Left renal cortex interstitium (tissue), 4 donors: ENCODE measurements around the gene SRPRA. TPM values are rescaled to one million over a fixed set of nuclear protein-coding genes. Genes with fewer than 3 reads are reported as not detected.
"Not testable (repeated sequence)": the region's sequence is repeated elsewhere in the genome, so short reads cannot be mapped to it uniquely, and the experiment has no call there.

ENCODE experiments used
- DNase-seq, 4 donors: peaks; one replicate each; pipeline ENCODE4 v3.0.0-alpha.2; 2013; ENCODE audit warnings: low read depth in 4 of 4, low spot score in 2 of 4, missing footprints in 1 of 4
- polyA plus RNA-seq, 4 donors: library from polyadenylated mRNA; unstranded; fragments of 120-200 nt; gene quantifications; one replicate each; pipeline ENCODE4 v1.2.1, GENCODE V29; 2013; ENCODE audit not compliant: insufficient read length in 4 of 4

SRPRA gene
- polyA plus RNA-seq, 4 donors = 75.1 to 82.4 (median 78.7) TPM

DNA sequence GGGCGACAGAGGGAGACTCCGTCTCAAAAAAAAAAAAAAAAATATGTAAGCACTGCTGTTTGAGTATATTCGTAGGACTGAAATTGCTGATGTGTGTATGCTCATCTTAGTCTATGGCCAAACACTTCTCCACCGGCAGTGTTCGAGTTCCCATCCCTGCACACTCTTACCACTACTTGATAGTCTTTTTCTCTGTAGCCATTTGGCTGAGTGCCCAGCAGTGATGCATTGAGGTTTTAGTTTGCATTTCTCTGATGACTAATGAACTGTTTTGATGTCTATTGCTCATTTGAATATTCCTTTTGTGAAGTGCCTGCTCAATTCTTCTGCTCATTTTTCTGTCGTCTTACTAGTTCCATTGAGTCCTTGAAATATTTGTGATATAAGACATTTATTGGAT is 16.1 kb upstream of the SRPRA start:
- DNase-seq = no peak

DNA sequence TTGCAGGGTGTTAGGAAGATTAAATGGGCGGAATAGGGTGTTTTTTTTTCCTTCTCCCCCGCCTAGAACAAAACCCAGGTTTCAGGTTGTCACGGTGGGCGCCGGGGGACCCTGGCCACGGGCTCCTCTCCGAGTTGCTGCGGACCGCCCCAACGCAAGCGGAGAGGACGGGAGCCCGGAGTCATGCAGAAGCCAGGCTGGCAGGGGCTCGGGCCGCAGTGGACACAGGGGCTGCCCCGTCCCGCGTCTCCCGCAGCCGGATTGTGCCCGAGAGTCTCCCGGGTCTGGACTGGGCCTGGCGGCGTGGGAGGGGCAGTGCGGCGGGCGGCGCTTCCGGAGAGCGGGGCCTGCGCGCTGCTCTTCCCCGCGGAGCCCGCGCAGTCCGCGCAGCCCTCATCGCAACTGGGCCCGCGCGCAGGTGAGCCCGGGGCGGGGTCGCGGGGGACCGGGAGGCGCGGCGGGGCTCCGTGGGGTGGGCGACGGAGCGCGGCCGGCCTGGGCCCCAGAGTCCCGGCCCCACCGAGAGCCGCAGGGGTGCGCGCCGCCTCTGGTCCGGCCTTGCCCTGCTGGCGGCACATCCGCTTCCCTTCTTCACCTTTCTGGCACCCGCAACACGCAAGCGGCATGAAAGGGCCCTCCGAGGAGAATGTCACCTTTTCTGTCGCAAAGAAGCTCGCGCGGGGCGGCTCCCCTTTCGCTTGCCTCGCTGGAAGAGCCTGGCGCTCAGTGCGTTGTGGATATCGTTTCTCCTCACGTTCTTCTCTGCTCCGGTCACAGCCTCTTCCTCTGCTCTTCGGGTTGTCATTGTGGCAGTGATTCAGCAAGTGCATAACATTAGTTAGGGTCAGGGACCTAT is 14.3 kb upstream of the SRPRA start, which contains the start of gene TIRAP:
TIRAP (plus strand) TSS at position 358 of the 856 bp plus-strand sequence. CDS start 7,802 bp downstream, outside the sequence.
- peak in 2 of 4 donors; percentile 37 to 45 for DNase-seq

GRCh38 chr11:126282361-126282735 is 13.7 kb upstream of the SRPRA start:
- peak in 2 of 4 donors; percentile 45 to 66 for DNase-seq

DNA sequence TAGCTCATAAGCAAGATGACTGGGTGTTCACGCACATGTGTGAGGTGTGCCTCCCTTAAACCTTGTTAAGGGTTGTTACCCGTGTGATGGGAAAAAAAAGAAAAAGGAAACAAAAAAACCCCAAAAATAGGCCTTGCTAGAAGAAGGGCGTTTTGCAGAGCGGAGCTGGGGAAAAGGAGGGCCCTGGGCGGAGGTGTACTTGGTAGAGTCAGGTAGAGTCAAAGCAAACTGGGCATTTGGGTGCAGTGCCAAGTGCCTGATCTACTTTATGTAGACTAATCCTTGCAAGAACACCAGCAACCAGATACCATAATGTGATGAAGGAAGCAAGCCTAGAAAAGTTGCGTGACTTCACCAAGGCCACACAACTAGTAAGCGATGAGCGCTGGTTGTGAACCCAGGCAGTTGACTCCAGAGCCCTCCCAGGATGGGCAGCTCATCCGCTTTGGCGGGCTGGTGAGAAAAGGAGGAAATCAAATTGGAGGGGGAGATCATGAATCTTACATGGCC is 13.0 kb upstream of the SRPRA start:
- DNase-seq = no peak

DNA sequence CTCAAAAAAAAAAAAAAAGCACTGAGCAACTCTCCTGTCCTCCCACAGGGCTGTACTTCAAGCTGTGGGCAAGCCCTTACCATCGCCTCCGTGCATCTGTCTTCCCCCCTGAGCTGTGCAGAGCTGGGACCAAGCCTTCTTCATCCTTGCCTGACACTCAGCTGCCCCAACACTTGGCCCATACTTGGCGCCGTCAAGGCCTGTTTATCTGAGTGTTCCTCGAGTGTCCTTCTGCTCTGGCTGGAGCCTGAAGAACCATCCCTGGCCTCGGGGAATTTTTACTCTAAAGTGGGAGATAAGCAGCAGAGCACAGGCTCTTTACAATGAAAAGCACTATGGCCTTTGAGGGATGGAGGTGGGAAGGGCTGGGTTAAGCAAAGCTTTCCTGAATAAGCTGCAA is 12.6 kb upstream of the SRPRA start:
- DNase-seq = no peak

DNA sequence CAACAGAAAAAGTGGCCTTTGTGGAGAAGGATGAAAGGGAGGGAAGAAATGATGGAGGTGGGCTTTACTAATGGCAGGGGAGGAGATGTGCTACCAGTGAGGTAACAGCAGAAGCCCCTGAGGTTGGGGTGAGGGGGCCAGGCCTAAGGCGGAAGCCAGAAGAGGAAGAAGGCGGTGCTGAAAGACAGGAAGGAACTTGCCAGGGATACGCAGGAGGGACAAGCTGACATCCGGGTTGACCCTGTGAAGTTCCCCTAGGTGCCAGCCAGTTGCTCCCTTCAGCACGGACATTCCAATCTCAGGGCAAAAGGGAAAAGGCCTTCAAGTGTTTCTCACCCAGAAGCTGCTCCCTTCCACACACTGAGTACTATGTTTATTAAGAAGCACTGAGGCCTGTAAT is 11.9 kb upstream of the SRPRA start:
- no peak for DNase-seq

DNA sequence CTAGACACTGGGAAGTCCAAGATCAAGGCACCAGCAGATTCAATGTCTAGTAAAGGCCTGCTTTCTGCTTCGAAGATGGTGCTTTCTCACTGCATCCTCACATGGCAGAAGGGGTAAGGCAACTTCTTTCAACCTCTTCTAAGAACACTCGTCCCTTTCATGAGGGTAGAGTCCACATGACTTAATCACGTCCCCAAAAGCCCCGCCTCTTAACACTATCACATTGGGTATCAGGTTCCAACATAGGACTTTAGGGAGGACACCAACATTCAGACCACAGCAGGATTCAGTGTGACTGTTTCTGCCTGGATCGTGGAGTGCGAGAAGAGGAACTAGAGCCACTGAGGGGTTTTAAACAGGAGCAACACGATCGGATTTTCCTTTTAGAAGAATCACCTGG is 10.5 kb upstream of the SRPRA start:
- DNase-seq = no peak

DNA sequence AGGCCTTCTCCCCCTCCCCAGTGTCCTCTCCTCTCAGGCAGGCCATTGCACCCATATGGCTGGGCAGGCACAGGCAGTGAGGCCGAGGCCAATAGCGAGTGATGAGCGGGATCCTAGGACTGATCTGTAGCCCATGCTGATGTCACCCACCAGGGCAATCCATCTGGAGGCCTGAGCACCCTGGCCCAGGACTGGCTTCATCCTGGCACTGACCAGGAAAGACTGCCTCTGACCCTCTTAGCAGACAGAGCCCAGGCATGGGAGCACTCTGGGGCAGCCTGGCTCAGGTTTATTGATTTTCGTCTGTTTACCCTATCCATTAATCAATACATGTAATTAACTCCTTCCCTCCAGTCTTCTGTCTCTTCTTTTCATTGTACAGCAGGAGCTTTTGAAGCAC is 9.1 kb upstream of the SRPRA start:
- DNase-seq = no peak

DNA sequence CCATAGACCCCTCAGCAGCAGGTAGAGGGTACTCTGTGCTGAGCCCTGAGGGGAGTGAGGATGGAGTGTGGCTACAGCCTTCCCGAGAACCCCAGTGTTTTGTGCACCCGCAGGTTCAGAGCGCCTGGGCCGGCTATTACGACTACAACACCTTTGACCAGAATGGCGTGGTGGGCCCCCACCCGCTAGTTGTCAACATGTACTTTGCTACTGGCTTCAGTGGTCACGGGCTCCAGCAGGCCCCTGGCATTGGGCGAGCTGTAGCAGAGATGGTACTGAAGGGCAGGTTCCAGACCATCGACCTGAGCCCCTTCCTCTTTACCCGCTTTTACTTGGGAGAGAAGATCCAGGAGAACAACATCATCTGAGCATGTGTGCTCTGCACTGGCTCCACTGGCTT is 8.6 kb upstream of the SRPRA start:
- DNase-seq = no peak

DNA sequence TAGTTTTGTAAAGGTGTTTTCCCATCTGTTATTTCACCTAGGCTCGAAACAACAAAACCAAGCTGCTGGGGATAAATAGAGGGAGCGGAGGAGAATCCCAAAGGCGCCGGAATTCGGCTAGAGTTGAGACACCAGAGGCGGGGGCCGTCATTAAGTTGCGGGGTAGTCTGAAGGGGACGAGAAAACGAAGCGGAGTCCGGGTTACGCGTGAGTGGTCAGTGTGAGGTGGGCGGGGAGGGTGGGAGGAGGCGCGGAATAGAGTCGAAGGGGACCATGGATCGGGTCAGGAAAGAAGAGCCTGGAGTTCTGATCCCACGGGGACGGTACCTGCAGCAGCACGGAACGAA is 361 bp downstream of the SRPRA start:
- DNase-seq = no peak

GRCh38 chr11:126267650-126268049 is 1.0 kb downstream of the SRPRA start:
- no peak for DNase-seq

GRCh38 chr11:126265811-126266210 is 2.9 kb downstream of the SRPRA start:
- no peak for DNase-seq

DNA sequence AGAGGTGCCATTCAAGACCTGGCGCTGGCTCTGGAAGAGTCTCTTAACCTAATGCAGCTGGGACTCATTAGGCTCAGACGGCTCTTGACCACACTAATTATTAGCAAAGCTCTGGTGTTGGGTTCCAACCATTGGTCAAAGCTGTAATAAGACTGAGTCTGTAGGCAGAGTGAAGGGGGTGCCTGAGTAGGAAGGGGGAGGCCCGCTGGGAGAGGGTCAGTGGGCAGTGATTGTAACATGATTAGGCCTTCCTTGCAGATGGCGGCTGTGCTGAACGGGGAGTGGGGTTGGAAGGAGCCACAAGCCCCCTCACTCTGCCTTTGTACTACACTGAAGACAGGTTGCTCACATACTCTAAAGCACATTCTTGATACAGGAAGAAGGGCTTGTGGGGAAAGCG is 5.2 kb downstream of the SRPRA start:
- no peak for DNase-seq

DNA sequence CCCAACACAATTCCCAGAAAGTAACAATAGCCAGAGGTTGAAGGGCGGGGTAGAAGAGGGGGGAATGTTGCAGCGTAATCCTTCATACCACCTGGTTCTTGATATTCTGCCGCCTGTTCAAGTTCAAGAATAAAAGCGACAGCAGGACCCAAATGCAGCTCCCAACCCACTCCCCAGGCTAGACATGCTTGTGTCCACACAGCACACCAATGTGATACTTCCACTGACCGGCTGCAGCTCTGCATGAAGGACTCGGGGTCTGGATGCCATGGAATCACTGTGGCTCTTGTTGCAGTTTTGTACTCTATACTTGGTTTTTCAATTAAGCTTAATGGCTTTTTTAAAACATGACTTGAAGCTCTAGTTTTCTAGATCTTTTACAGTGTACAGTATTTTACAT is 6.5 kb downstream of the SRPRA start:
- DNase-seq = no peak

GRCh38 chr11:126257764-126258163 is 10.9 kb downstream of the SRPRA start:
- no peak for DNase-seq

DNA sequence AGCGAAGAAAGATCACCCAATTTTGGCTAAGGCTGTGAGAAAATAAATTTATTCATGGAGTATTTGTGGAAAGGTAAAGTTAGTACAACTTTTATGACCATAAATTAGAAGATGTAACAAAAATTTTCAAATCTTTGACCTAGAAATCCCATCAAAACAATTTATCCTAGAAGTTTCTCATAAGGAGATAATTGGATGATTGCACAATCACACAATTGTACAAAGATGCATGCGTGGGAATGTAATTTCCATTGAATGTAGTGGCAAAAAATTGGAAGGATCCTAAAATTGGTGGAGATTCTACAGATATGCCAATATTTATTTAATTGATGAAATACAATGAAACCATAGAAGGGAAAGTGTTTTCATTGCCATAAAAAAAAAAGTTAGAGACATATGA is 11.6 kb downstream of the SRPRA start:
- no peak for DNase-seq

DNA sequence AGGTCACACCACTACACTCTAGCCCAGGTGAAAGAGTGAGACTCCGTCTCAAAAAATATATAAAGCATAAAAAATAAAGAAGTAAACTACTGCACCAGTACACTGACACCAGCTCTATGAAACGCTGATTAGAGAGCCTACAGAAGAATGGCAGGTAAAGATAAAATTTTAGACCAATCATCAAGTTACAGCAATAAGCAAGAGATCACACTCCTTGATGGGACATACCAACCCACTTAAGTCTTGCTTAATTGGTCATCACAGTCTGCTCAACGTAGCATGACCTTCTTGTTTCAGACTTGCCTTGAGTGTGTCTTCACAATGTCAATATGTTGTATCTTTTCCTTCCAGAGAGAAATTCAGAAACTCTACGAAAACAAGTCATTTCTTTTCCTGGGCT is 12.5 kb downstream of the SRPRA start:
- DNase-seq = no peak

DNA sequence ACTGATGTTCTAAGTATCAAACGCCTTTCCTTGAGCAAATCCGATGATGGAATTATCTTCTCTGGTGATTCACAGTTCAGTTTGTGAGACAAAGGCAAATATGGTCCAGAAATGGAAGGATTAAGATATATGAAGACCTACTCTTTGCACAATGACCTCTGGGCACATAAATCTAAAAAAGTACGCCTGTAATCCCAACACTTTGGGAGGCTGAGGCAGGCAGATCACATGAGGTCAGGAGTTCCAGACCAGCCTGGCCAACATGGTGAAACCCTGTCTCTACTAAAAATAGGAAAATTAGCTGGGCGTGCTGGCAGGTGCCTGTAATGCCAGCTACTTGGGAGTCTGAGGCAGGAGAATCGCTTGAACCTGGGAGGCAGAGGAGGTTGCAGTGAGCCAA is 13.2 kb downstream of the SRPRA start:
- not testable (repeated sequence) for DNase-seq

DNA sequence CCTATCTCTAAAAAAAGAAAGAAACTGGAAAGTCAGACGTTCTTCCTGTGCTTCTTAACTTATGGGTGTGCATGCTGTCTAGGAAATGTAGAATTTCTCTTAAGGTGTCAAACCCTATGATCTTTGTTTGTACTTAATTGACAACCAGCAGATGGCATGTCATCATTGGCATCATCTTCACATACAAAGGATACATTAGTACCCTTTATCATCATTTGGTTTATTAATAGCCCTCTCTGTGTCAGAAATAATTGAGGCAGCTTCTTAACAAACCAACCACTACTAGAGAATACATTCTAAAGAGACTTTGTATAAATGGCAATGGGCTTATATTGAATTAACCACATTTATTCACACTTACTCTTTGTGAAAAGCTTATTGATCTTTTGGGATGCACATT is 13.9 kb downstream of the SRPRA start:
- no peak for DNase-seq

GRCh38 chr11:126253265-126253664 is 15.4 kb downstream of the SRPRA start:
- DNase-seq = no peak

DNA sequence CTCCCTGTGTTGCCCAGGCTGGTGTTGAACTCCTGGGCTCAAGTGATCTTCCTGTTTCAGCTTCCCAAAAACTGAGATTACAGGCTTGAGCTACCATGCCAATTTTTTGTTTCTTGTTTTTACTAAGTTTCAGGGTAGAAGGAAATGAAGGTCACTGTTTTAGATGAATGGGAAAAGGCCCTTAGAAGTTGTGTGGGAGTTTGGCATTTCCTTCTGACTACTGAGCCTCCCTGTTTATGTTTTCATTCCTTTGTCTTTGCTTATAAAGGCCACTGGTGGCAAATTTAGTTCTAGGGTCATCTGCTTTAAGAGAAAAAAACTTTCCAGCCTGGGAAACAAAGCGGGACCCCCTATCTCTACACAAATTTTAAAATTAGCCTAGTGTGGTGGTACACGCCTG is 22.1 kb downstream of the SRPRA start:
- DNase-seq = no peak

DNA sequence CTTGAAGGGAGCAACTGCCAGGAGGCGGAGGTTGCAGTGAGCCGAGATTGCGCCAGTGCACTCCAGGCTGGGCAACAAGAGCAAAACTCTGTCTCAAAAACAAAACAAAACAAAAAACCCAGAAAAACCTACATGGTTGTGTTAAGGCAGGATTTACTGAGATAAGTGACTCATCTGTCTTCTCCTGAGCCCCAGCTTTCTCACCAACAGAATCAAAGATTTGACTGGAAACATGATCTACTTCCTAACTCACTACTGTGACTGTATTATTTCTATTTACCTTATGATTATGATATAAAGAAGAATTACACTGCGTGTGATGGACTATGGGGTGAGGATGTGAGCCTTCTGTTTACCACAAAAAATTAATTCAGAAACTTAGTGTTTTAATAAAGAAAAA is 35.3 kb downstream of the SRPRA start:
- DNase-seq = no peak

DNA sequence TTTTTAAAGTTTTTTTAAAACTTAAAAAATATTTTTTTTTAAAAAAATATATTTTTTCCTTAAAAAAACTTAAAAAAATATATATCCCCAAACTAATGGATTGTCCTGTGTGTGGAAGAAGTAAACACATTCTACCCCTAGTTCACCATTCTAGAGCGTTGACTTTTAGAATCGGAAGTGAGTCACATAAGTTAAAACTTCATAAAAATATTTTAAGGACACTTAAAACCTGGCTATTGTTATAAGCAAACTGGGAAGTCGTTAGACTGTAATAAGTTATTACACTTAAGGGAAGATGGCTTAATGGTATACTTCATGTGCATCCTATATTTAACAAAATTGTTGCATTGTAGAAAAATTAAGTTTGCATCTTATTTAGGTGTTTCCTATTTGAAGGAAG is 36.0 kb downstream of the SRPRA start:
- no peak for DNase-seq
